Erythroblast (primary cell): ENCODE data around the gene SDF4.

ENCODE experiments used
- DNase-seq, 2 experiments: peaks; one replicate each; lab custom pipeline; 2025; lab: John Stamatoyannopoulos, UW
- GATA1 ChIP-seq: IDR thresholded peaks from 2 replicates; pipeline ENCODE4 v1.6.1; 2011; ENCODE audit warnings: low read depth, mild to moderate bottlenecking, control low read depth, low read length, moderate library complexity
- POLR2A ChIP-seq: IDR thresholded peaks from 2 replicates; pipeline ENCODE4 v1.6.1; 2011; ENCODE audit warnings: mild to moderate bottlenecking, low read length

The SDF4 gene

DNA sequence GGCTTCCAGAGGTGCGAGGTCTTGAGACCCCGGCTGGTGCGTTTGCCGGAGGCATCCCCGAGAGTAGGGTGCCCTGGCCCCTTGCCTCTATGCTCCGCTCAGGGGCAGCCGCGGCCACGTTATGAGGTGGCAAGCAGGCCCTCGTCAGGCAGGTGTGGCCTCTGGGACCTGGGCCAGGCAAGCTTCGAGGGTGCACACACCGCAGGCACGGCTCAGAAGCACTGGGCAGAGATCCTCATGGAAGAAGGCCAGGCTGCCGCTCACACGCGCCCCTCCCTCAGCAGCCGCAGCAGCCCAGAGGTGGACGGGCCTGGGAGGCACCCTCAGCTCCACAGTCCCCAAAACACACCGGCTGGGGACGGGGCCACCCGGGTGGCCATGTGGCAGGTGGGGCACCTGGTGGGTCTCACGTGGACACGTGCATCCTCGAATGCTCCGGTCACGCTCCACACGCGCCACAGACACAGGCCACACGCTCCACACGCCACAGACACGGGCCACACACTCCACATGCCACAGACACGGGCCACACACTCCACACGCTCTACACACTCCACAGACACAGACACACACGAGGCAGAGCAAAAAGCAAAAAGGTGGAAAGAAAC, 6.5 kb downstream of the SDF4 start:
- no peak for DNase-seq

DNA sequence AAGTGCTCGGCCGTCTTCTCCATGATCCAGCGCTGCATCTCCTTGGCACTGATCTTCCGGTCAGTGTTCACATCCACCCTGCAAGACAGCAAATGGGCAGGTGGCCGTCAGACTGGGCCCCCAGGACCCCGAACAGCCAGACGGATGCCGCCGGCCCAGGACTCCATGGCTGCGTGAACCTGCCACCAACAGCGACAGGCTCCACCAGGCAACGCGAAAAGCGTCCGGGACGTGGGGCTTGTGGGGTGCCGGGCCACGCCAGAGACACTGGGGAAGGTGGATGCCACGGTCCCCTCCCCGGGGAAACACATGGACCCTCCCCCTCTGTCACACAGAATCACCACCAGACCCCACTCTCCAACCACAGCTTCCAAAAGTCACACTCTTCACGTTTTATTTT, 7.9 kb downstream of the SDF4 start:
- TF ChIP-seq GATA1 (no peak), POLR2A (no peak)
- DNase-seq, result no peak

More for the DNA sequence above, 6.5 kb downstream of the SDF4 start:
- TF ChIP-seq GATA1 (no peak), POLR2A (no peak)

DNA sequence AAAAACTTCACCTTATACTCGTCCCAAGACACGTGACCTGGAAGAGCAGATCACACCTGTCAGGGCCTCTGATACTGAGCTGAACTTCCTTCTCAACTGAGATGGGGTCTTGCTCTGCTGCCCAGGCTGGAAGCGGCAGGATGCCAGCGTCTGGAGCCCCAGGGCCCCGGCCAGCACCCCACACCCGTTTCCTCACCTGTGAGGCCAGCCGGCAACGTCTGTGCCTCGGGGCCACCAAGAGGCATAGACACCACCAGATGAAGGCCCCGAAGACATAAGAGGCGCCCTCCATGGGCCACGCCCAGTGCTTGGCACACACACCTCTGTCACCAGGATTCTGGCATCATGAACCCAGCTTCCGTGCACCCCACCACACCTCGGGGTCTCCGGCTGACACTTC, 8.5 kb downstream of the SDF4 start:
- no peak for TF ChIP-seq GATA1
- no peak for TF ChIP-seq POLR2A
- DNase-seq, result no peak

DNA sequence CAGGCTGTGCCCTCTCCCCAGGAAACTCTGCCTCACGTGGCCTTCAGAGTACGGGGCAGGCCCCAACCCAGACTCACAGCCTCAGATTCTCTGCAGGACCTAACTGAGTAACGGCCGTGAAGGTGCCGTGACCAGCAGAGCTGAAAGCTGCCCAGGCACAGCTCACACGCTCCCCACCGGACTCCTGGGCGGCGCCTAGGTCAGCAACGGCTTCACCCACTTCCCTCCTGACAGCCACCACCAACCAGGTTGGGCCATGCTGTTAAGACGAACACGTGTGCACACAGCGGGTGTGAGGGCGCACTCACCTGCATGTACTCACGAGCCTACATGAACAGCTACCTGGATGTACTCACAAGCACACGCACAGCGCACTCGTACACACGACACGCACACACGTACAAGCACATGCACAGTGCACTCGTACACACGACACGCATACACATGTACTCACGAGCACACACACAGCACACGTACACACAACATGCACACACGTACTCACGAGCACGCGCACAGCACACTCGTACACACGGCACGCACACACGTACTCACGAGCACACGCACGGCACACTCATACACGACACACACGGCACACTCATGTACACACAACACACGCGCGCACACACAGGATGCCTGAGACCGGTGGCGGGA, 9.1 kb downstream of the SDF4 start:
- TF ChIP-seq POLR2A, result no peak
- no peak for TF ChIP-seq GATA1
- DNase-seq, result no peak

DNA sequence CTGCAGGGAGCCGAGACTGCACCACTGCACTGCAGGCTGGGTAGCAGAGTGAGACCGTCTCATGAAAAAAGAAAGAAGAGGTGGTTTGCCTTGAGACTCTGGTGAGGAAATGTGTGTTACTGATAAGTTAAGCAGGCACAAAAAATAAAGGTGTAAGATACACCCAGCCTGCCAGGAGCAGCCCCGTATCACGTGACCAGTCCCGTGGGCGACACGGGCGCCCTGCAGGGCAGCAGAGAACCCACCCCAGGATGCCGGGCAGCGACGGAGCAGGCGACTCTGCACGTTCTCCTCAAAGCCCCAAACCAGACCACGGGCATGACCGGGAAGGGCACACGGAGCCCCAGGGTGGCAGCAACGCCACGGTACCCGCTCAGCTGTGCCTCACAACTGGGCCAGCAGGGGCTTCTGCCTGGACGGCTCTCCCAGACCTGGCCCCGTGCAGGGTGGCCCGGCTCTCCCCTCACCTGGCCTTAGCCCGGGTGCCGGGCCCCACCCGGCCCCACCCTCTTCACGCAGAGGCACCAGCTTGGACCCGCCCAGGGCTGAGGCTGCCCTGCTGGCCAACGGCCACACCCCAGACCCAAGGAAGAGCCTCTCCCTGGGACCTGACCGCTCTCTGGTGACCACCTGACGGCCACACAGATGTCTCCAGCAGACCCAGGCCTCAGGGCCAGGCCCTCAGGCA, 9.8 kb downstream of the SDF4 start:
- TF ChIP-seq GATA1 (no peak), POLR2A (no peak)
- no peak for DNase-seq

DNA sequence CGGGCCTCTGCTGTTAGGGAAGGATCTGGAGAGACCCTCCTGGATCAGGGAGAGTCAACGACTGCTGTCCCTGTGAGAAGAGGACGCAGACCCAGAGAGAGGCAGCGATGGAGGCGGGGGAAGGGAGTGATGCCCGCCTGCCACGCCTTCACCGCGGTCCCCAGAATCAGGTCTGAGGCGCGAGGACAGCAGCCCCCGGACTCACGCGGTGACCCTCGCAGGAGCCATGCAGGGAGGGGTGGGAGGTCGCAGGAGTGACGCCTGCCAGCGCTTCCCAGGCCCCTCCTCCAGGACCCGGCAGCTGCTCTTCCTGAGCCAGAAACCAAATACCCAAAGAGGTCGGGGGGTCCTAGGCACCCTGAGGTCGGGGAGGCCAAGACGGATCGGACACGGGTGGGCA, 11.6 kb downstream of the SDF4 start:
- no peak for TF ChIP-seq POLR2A
- TF ChIP-seq GATA1, result no peak
- DNase-seq, result no peak

DNA sequence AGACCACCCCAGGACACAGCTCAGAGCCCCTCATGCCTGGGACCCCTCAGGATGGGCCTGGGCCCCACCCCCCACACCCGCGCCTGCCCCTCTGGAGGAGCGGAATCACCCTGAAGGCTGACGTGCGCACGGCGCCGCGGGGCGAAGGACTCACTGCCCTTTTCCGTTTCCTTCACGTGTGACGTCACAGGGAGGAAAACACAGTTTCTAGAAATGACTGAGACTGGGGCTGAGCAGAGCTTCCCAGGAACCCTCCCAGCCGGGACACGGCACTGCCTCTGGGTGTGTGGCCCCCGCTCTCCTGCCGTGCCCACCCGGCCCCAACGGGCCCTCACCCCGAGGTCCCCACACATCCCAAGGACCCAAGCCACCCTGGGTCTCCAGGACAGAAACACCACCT, 12.5 kb downstream of the SDF4 start:
- TF ChIP-seq GATA1 (no peak), POLR2A (no peak)
- DNase-seq, result no peak

DNA sequence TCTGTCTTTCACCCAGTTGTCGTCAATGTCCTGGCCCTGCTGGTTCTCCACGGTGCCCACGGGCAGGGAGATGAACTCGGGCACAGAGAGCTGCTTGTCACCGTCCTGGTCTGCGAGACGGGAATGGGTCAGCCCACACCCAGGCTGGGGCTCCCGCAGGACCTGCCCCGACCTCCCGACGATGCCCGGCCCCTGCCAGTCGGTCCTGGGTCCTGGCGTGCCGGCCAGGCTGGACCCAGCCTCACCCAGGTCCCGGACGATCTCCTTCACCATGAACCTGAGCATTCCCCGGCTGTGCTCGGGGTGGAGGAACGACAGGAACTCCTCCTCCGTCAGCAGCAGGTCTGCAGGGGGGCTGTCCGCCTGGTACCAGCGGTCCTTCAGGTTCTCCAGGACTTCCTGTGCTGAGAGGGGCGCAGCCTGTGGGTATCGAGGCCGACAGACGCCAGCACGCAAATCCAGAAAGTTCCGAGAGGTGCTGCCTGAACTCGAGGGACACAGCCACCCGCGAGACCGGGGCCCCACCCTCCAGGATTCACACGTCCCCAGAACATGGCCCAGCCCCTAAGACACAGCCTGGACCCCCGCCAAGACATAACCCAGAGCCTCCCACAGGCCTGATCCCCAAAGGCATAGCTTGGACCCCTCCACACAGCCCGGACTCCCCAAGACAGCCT, 13.1 kb downstream of the SDF4 start:
- no peak for DNase-seq
- TF ChIP-seq POLR2A, result no peak

DNA sequence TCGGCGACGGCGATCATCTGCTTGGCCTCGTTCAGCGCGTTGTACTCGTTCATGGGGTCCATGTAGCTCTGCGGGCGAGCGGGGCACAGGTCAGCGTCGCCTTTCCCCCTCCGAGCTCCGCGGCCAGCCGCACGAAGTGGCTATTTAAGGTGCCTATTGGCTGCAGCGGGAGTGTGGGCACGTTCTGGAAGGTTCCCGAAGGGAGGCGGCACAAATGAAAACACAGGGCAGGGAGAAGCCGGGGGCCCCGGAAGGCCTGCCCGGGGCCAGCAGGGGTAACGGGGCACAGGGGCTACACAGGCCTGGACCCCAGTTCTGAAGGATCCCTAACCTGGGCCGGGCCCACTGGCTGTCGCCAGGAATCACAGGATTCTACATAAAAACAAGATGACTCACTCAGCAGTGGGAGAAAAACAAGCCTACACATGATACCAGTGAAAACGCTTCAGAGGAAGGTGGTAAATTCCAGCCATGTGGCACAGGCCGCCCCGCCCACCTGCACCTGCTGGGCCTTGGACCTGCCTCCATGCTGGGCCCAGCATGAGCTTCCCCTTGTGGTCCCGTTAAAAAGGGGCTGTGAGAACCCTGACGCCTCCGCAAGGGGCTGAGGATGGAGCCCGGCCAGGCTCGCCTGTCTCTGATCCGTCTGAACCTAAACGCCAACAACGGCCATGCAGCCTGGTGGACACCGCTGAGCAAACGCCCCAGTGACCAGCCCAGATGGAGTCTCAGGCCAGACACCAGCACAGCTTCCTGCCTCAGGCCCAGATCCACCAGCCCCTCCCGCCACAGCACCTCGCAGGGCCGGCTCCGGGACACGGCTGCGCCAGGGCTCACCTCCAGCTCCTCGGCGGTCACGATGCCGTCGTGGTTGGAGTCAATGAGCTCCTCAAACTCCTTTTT, 13.9 kb downstream of the SDF4 start:
- no peak for TF ChIP-seq POLR2A
- no peak for TF ChIP-seq GATA1
- DNase-seq, result no peak

DNA sequence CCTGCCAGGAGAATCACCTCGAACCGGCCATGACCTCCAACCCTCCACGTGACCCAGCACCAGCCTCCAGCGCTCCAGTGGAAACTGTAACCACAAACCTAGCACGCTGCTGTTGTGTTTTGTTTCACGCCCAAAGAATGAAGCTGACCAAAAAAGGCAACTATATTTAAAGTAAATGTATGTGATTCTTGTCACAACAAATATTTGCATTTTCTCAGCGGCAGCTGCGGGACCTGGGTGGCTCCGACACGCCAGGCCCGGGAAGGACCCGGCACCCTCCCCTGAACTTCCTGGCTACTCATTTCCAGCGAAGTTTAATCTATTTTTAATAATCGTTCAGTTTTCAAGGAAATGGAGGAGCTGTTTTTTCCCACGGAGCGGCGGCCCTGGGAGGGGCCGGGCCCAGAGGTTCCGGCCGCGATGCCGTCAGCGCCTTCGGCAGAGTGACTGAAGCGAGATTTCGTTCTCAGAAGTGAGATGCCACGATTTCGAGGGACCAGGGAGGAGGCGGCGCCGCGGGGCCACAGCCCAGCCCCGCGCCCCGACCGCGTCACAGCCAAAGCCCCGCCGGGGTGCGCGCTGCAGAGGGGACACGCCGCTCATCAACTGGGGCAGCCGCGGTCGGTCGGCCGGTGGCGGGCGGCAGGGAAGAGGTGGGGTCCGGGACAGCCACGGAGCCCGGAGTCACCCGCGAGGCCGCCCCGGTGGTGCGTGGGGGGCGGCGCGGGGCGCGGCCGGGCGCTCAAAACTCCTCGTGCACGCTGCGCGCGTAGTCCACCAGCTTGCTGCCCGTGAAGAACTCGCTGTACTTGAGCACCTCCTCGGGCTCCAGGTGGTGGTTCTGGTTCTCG, 14.8 kb downstream of the SDF4 start:
- DNase-seq, result no peak
- TF ChIP-seq GATA1 (no peak), POLR2A (no peak)

DNA sequence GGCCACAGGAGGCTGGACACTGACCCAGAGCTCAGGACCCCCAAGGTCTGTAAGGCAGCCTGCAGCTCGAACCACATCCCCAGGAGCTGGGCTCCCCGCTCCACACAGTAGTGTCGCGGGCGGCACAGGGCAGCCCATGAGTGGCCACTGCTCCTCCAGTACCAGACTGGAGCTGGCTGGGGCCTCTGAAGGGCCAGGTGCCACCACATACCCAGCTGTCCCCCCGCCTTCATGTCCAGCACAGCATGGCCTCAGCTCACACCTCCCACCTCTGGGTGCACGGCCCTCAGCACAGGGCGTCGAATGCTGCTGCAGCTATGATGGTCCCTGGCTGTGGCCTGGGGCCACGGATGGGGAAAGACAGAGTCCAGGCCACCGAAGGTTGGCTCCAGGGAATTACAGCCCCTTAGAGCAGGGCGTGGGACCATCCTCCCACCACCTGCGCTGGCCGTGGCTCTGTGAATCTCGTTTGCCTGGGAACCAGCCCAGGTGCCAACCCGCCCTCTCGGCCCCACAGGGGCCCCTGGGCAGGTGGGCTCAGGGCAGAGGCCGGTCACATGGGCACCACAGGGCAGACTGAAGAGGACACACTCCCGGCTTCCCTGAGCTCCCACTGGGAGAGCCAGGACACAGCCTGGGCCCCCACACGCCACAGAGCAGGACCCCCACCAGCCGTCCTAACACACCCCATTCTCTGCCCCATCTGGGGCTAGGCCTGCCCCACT, 15.8 kb downstream of the SDF4 start:
- DNase-seq, result no peak
- no peak for TF ChIP-seq GATA1
- no peak for TF ChIP-seq POLR2A
